HG03159 (cell line): Measurements from ENCODE around the gene GNB1L.
A peak's percentile ranks its signal among the peaks of the same experiment; 100 is the strongest.

Experiments used
- ATAC-seq: cut with Tn5 transposase; IDR thresholded peaks from one replicate; pipeline ENCODE4 v1.9.1; 2021; ENCODE audit warnings: mild to moderate bottlenecking, moderate library complexity; ENCODE audit not compliant: unreplicated experiment

Gene GNB1L

GRCh38 chr22:19866665-19867009 lies 12.0 kb upstream of the GNB1L start:
- ATAC-seq, result no peak

- ATAC-seq, result no peak
Measured at GRCh38 chr22:19865141-19865829, 10.6 kb upstream of the GNB1L start.

- ATAC-seq, result no peak
Measured at GRCh38 chr22:19864538-19865106, 9.9 kb upstream of the GNB1L start.

GRCh38 chr22:19863571-19863970 lies 8.9 kb upstream of the GNB1L start:
- ATAC-seq, result no peak

GRCh38 chr22:19862619-19863246 lies 8.1 kb upstream of the GNB1L start:
- no peak for ATAC-seq

GRCh38 chr22:19859861-19860510 lies 5.3 kb upstream of the GNB1L start:
- no peak for ATAC-seq

- no peak for ATAC-seq
Measured at GRCh38 chr22:19857382-19857781, 2.7 kb upstream of the GNB1L start.

- ATAC-seq, result peak; percentile 19
Measured at GRCh38 chr22:19855504-19856409, 1.1 kb upstream of the GNB1L start.

GRCh38 chr22:19853879-19854777 lies 546 bp downstream of the GNB1L start:
- ATAC-seq, result peak; percentile 7

- ATAC-seq, result no peak
Measured at GRCh38 chr22:19853058-19853878, 1.4 kb downstream of the GNB1L start.

- ATAC-seq, result no peak
Measured at GRCh38 chr22:19852177-19852781, 2.4 kb downstream of the GNB1L start.

- ATAC-seq, result no peak
Measured at GRCh38 chr22:19851291-19852176, 3.1 kb downstream of the GNB1L start.

GRCh38 chr22:19850763-19851109 lies 3.9 kb downstream of the GNB1L start:
- no peak for ATAC-seq

- no peak for ATAC-seq
Measured at GRCh38 chr22:19849835-19850762, 4.6 kb downstream of the GNB1L start.

GRCh38 chr22:19848298-19849224 lies 6.1 kb downstream of the GNB1L start:
- ATAC-seq, result no peak

GRCh38 chr22:19847345-19847632 lies 7.4 kb downstream of the GNB1L start:
- no peak for ATAC-seq
